Ascending aorta (tissue), 2 donors: ENCODE results near the gene DDIT3. TPM values are rescaled to one million over a fixed set of nuclear protein-coding genes. Genes with fewer than 3 reads are reported as not detected.

Experiments used
- DNase-seq, 2 donors: peaks; one replicate each; pipeline ENCODE4 v3.0.0-alpha.2; 2019; ENCODE audit warnings: low spot score in 2 of 2
- H3K27ac ChIP-seq, 2 donors: fragments of 200-600 bp; sonication (generic); one replicate each; pipeline ENCODE4 v1.5.1; 2016 to 2017; ENCODE audit warnings: mild to moderate bottlenecking in 1 of 2
- H3K27me3 ChIP-seq: fragments of 200-600 bp; sonication (generic); one replicate; pipeline ENCODE4 v1.5.1; 2017
- H3K36me3 ChIP-seq, 2 donors: fragments of 200-600 bp; sonication (generic); one replicate each; pipeline ENCODE4 v1.5.1; 2016
- H3K4me1 ChIP-seq, 2 donors: fragments of 200-600 bp; sonication (generic); one replicate each; pipeline ENCODE4 v1.5.1; 2016 to 2017; ENCODE audit warnings: mild to moderate bottlenecking in 1 of 2
- H3K4me3 ChIP-seq, 2 donors: fragments of 200-600 bp; sonication (generic); one replicate each; pipeline ENCODE4 v1.5.1; 2016 to 2017; ENCODE audit warnings: mild to moderate bottlenecking in 1 of 2
- H3K9me3 ChIP-seq, 2 donors: fragments of 200-600 bp; sonication (generic); one replicate each; pipeline ENCODE4 v1.5.1; 2016
- CTCF ChIP-seq, 3 experiments: fragments of 200-600 bp in 2 of 3; fragments of 450-650 bp in 1 of 3; sonication (generic) in 2 of 3; IDR thresholded peaks; one replicate each; pipeline ENCODE4 v1.5.1; 2016 to 2019; ENCODE audit warnings: antibody characterized with exemption in 3 of 3, mild to moderate bottlenecking in 1 of 3, moderate library complexity in 1 of 3
- intact Hi-C: fragments of 100-400 bp; cut with DNase I; formaldehyde crosslinking; loops from one replicate; pipeline ENCODE4 v1.15.1; 2023
- total RNA-seq: library from RNA; depleted of rRNA; stranded (reverse); fragments of >200 nt; gene quantifications from one replicate; pipeline ENCODE4 v1.1.0, GENCODE V29; 2016

DDIT3 gene
- total RNA-seq, 1 donor from 2014 or later, result 0.64 TPM

GRCh38 chr12:57560516-57560915, 40.2 kb upstream of the DDIT3 start:
- Histone ChIP-seq H3K4me1 (no peaks in the 10 kb centered on the region), H3K4me3 (no peak overlapping the region), H3K27me3 (no peaks in the 10 kb centered on the region), H3K9me3 (no peaks in the 10 kb centered on the region), H3K36me3 (peaks cover 3 to 8% of the 10 kb centered on the region in 2 donors), H3K27ac (no peak overlapping the region)
- intact Hi-C loops, result no loop called here
- no peak for DNase-seq
- TF ChIP-seq CTCF (IDR thresholded peaks at IDR 0.05), result no peak

- Histone ChIP-seq H3K4me3 (no peak overlapping the region), H3K27ac (no peak overlapping the region), H3K27me3 (no peaks in the 10 kb centered on the region), H3K9me3 (no peaks in the 10 kb centered on the region), H3K36me3 (peaks cover 0 to 3% of the 10 kb centered on the region in 2 donors), H3K4me1 (no peaks in the 10 kb centered on the region)
- intact Hi-C loops, result no loop called here
- no peak for DNase-seq
- TF ChIP-seq CTCF (IDR thresholded peaks at IDR 0.05), result no peak
Measured at GRCh38 chr12:57558864-57559263, 38.5 kb upstream of the DDIT3 start.

- peaks cover 0 to 4% of the 10 kb centered on the region in 2 donors for H3K4me1 ChIP-seq
- intact Hi-C loops, result no loop called here
- H3K27me3 ChIP-seq, result no peaks in the 10 kb centered on the region
- no peaks in the 10 kb centered on the region for H3K36me3 ChIP-seq
- no peak for TF ChIP-seq CTCF (IDR thresholded peaks at IDR 0.05)
- no peak overlapping the region for H3K4me3 ChIP-seq
- DNase-seq, result no peak
- H3K9me3 ChIP-seq, result no peaks in the 10 kb centered on the region
- no peak overlapping the region for H3K27ac ChIP-seq
Measured at GRCh38 chr12:57554897-57555296, 34.6 kb upstream of the DDIT3 start.

GRCh38 chr12:57554453-57554852, 34.1 kb upstream of the DDIT3 start:
- no peak for DNase-seq
- intact Hi-C loops, result no loop called here
- H3K4me3 ChIP-seq, result no peak overlapping the region
- H3K36me3 ChIP-seq, result no peaks in the 10 kb centered on the region
- TF ChIP-seq CTCF (IDR thresholded peaks at IDR 0.05), result no peak
- no peak overlapping the region for H3K27ac ChIP-seq
- H3K27me3 ChIP-seq, result no peaks in the 10 kb centered on the region
- H3K4me1 ChIP-seq, result peaks cover 0 to 4% of the 10 kb centered on the region in 2 donors
- no peaks in the 10 kb centered on the region for H3K9me3 ChIP-seq

- Histone ChIP-seq H3K4me3 (no peak overlapping the region), H3K36me3 (no peaks in the 10 kb centered on the region), H3K27me3 (no peaks in the 10 kb centered on the region), H3K4me1 (peaks cover 0 to 4% of the 10 kb centered on the region in 2 donors), H3K9me3 (no peaks in the 10 kb centered on the region), H3K27ac (no peak overlapping the region)
- intact Hi-C loops, result no loop called here
- TF ChIP-seq CTCF (IDR thresholded peaks at IDR 0.05), result no peak
- no peak for DNase-seq
Measured at GRCh38 chr12:57553343-57554202, 33.3 kb upstream of the DDIT3 start.
